ENCODE results near the gene DIP2C.
"Not testable (repeated sequence)": the region's sequence is repeated elsewhere in the genome, so short reads cannot be mapped to it uniquely, and the experiment has no call there.

Gene DIP2C

DNA sequence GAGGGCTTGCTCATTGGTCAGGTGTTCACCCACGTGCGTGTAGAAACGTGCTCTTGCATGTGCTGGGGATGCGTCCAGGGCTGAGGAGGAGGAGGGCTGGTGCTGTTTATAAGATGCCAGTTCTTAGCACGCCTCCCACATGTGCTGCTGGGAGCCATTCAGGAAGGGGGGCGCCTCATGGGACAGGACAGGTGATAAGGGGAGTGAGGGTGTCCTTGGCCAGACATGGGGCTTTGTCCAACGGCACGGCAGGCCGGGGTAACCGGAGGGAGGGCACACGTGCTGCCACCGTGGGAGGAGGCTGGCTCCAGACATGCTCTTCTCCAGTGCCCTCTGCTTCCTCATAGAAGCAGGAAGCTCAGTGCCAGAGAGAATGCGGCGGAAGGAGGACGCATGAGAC lies 404.3 kb downstream of the DIP2C start:
- DNase-seq = no peak

DNA sequence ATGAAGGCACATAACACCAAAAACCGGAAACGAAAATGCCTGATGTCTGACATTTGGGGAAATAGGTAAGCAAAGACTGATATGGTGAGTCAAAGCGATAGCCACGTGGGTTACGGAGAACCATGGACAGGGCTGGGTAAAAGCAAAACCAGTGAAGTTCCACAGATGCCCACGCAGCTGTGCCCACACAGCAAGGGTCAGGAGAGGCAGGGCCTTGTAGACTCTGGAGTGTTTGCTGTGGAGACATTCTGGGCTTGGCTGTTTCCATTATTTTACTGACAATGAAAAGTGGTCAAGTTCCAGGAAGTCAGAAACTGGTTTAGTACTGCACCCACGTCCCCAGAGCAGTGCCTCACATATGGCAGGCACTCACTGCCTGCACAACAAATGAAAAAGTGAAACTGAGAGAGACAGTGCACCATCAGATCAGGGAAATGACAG lies 405.5 kb downstream of the DIP2C start:
- DNase-seq = no peak

GRCh38 chr10:283140-283479 lies 406.4 kb downstream of the DIP2C start:
- no peak for DNase-seq

- no peak for DNase-seq
Observed at GRCh38 chr10:282294-283139, 407.0 kb downstream of the DIP2C start.

- no peak for DNase-seq
Observed at GRCh38 chr10:279655-280054, 409.8 kb downstream of the DIP2C start.

- DNase-seq = no peak
Observed at GRCh38 chr10:279232-279631, 410.2 kb downstream of the DIP2C start.

- no peak for DNase-seq
Observed at GRCh38 chr10:278707-279106, 410.8 kb downstream of the DIP2C start.

DNA sequence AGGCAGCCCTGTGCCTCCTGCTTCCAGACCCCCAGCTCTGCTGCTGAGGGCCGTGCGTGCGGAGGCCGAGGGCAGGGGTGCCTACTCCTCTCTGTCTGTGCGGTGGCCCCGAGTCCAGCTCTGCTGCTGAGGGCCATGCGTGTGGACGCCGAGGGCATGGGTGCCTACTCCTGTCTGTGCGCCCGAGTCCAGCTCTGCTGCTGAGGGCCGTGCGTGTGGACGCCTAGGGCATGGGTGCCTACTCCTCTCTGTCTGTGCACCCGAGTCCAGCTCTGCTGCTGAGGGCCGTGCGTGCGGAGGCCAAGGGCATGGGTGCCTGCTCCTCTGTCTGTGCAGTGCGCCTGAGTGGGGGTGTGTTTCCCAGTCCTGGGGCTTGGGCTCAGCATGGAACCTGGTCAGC lies 411.5 kb downstream of the DIP2C start:
- no peak for DNase-seq

DNA sequence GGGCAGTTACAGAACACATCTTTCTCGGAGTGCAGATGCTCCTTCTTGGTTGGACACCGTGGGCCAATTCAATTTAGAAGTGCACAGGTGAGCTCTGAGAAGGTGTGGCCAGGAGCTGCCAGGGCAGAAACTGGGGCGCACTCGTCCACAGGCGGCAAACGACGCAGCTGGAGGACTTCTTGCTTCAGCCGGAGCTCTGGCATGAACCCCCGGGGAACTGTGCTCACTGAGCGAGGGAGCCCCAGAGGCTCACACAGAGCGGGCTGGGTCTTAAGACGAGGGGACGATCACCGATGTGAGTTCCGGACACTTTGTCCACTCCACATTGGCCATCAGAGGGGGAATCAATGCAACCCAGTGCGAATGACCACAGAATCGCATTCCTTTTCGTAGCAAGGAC lies 413.8 kb downstream of the DIP2C start:
- DNase-seq = no peak

- DNase-seq = no peak
Observed at GRCh38 chr10:274866-275265, 414.6 kb downstream of the DIP2C start.

DNA sequence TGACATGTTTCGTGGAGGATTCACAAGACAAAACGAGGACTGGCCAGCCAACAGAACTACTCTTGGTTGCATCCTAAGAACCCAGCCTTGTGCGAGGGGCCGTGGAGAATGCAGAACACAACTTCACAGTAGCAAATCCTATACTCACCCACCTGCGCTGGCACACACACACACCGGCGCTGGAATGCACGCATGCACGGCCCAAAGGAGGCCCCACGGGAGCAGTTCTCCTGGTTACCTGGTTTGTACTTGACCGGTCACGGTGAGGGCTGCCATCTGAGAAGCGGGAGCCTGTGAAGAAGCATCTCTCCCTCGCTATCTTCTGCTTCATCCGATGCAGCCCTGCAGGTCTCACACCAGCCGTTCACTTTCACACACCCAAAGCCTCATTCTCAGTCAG lies 416.4 kb downstream of the DIP2C start:
- DNase-seq = no peak

DNA sequence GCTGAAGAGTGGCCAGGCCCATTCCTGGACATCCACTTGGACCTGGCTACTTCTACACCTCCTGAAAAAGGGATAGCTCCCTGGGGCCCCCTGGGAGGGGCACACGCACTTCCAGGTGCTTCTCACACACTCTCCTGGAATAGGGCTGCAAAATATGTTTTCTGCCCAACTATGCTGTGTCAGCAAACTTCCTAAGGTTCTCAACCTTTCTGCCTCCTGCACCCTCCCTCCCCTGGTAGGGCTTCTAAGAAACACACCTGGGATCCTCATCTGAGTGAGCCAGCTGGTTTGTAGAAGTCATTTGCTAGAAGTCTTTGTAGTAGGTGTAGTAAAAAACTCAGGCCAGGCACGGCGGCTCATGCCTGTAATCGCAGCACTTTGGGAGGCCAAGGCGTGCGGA lies 417.7 kb downstream of the DIP2C start:
- DNase-seq = no peak

GRCh38 chr10:271201-271600 lies 418.3 kb downstream of the DIP2C start:
- DNase-seq = no peak

GRCh38 chr10:269440-270074 lies 419.9 kb downstream of the DIP2C start:
- no peak for DNase-seq

GRCh38 chr10:267705-268104 lies 421.8 kb downstream of the DIP2C start:
- no peak for DNase-seq

DNA sequence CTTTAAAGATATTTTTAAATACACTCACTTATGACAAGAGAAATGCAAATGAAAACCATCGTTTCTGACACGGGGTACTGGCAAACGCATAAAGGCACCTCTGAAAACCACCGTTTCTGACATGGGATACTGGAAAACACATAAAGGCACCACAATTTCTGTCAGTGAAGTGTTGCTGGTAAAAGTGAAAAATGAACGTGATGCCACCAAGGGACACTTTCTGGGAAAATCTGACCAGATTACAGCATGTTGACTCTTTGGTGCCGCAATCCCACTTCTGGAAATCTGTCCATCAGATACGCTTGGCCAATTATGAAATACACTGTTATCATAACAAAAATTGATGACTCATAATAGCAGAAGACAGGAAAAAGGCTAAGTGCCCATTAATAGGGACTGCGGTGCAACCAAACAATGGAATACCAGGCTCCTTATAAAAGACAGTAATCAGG lies 422.5 kb downstream of the DIP2C start:
- peak; percentile 55 for DNase-seq

DNA sequence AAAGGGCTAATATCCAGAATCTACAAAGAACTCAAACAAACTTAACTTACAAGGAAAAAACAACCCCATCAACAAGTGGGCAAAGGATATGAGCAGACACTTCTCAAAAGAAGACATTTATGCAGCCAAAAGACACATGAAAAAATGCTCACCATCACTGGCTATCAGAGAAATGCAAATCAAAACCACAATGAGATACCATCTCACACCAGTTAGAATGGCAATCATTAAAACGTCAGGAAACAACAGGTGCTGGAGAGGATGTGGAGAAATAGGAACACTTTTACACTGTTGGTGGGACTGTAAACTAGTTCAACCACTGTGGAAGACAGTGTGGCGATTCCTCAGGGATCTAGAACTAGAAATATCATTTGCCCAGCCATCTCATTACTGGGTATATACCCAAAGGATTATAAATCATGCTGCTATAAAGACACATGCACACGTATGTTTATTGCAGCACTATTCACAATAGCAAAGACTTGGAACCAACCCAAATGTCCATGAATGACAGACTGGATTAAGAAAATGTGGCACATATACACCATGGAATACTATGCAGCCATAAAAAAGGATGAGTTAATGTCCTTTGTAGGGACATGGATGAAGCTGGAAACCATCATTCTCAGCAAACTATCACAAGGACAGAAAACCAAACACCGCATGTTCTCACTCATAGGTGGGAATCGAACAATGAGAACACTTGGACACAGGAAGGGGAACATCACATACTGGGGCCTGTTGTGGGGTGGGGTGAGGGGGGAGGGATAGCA lies 423.5 kb downstream of the DIP2C start:
- not testable (repeated sequence) for DNase-seq

- not testable (repeated sequence) for DNase-seq
Observed at GRCh38 chr10:265074-265440, 424.4 kb downstream of the DIP2C start.

- not testable (repeated sequence) for DNase-seq
Observed at GRCh38 chr10:264160-265073, 425.1 kb downstream of the DIP2C start.

GRCh38 chr10:260819-261429 lies 428.5 kb downstream of the DIP2C start:
- no peak for DNase-seq

GRCh38 chr10:251982-252582 lies 437.4 kb downstream of the DIP2C start:
- no peak for DNase-seq

DNA sequence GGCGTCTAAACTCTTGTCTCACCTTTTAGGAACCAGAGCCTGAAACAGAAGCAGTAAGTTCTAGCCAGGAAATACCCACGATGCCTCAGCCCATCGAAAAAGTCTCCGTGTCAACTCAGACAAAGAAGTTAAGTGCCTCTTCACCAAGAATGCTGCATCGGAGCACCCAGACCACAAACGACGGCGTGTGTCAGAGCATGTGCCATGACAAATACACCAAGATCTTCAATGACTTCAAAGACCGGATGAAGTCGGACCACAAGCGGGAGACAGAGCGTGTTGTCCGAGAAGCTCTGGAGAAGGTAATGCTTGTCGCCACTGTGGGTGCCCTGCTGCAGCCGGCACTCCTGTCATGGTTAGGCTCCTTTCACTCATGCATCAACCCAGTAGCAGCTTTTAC lies 441.2 kb downstream of the DIP2C start:
- no peak for DNase-seq

All from NCI-H146 (cell line).